Trophoblast cell (in vitro differentiated cells and primary cell): ENCODE results near the gene POLR3E.

Source experiments
- DNase-seq, 2 donors: peaks; one replicate each; pipeline ENCODE4 v3.0.0-alpha.2; 2016
- H2AFZ ChIP-seq: 2 replicates; pipeline ENCODE4 v1.6.1; 2013; ENCODE audit warnings: low read length, moderate library complexity, mild to moderate bottlenecking; ENCODE audit not compliant: insufficient read depth, poor library complexity
- H2AK5ac ChIP-seq: 2 replicates; pipeline ENCODE4 v1.6.1; 2013; ENCODE audit warnings: mild to moderate bottlenecking, low read length
- H2BK120ac ChIP-seq: 2 replicates; pipeline ENCODE4 v1.6.1; 2013; ENCODE audit warnings: low read length, mild to moderate bottlenecking, moderate library complexity; ENCODE audit not compliant: insufficient read depth, poor library complexity
- H2BK12ac ChIP-seq: 2 replicates; pipeline ENCODE4 v1.6.1; 2013; ENCODE audit warnings: mild to moderate bottlenecking, low read length, moderate library complexity
- H2BK5ac ChIP-seq: 2 replicates; pipeline ENCODE4 v1.6.1; 2013; ENCODE audit warnings: low read length, low read depth, moderate library complexity, mild to moderate bottlenecking; ENCODE audit not compliant: poor library complexity
- H3K14ac ChIP-seq: 2 replicates; pipeline ENCODE4 v1.6.1; 2013; ENCODE audit warnings: mild to moderate bottlenecking, low read length
- H3K18ac ChIP-seq: 2 replicates; pipeline ENCODE4 v1.6.1; 2013; ENCODE audit warnings: mild to moderate bottlenecking, low read length
- H3K23ac ChIP-seq: 2 replicates; pipeline ENCODE4 v1.6.1; 2013; ENCODE audit warnings: low read length
- H3K27ac ChIP-seq: 2 replicates; pipeline ENCODE4 v1.5.1; 2013; ENCODE audit warnings: low read depth, mild to moderate bottlenecking, inconsistent platforms, low read length, moderate library complexity
- H3K27me3 ChIP-seq: 2 replicates; pipeline ENCODE4 v1.6.1; 2013; ENCODE audit warnings: inconsistent platforms, mild to moderate bottlenecking, low read length, moderate library complexity; ENCODE audit not compliant: insufficient read depth
- H3K36me3 ChIP-seq, 2 experiments: 1 replicate in 1 of 2; 2 replicates in 1 of 2; pipeline ENCODE4 v1.6.1; 2013; ENCODE audit warnings: low read length in 2 of 2, mild to moderate bottlenecking in 2 of 2, moderate library complexity in 1 of 2; ENCODE audit not compliant: insufficient read depth in 2 of 2, control insufficient read depth in 1 of 2
- H3K4ac ChIP-seq: 2 replicates; pipeline ENCODE4 v1.6.1; 2013; ENCODE audit warnings: low read depth, mild to moderate bottlenecking, low read length, moderate library complexity
- H3K4me1 ChIP-seq, 2 experiments: 1 replicate in 1 of 2; 2 replicates in 1 of 2; pipeline ENCODE4 v1.6.1; 2013; ENCODE audit warnings: low read length in 2 of 2, mild to moderate bottlenecking in 2 of 2, moderate library complexity in 1 of 2; ENCODE audit not compliant: insufficient read depth in 2 of 2, control insufficient read depth in 1 of 2
- H3K4me2 ChIP-seq: 2 replicates; pipeline ENCODE4 v1.6.1; 2013; ENCODE audit warnings: inconsistent platforms, mild to moderate bottlenecking, low read length, moderate library complexity
- H3K4me3 ChIP-seq: 2 replicates; pipeline ENCODE4 v1.5.1; 2013; ENCODE audit warnings: mild to moderate bottlenecking, low read depth, low read length, inconsistent platforms
- H3K79me1 ChIP-seq: one replicate; pipeline ENCODE4 v1.6.1; 2013; ENCODE audit warnings: low read length
- H3K79me2 ChIP-seq: 2 replicates; pipeline ENCODE4 v1.6.1; 2013; ENCODE audit warnings: low read length, mild to moderate bottlenecking; ENCODE audit not compliant: control insufficient read depth, insufficient read depth, poor library complexity
- H3K9ac ChIP-seq: 2 replicates; pipeline ENCODE4 v1.6.1; 2013; ENCODE audit warnings: mild to moderate bottlenecking, low read length
- H3K9me3 ChIP-seq: 2 replicates; pipeline ENCODE4 v1.6.1; 2013; ENCODE audit warnings: low read depth, mild to moderate bottlenecking, control low read depth, inconsistent platforms, low read length; ENCODE audit not compliant: insufficient read depth
- H4K12ac ChIP-seq: 2 replicates; pipeline ENCODE4 v1.6.1; 2013; ENCODE audit warnings: low read depth, mild to moderate bottlenecking, low read length, moderate library complexity
- H4K8ac ChIP-seq: 2 replicates; pipeline ENCODE4 v1.6.1; 2013; ENCODE audit warnings: low read depth, mild to moderate bottlenecking, low read length, moderate library complexity
- H4K91ac ChIP-seq: one replicate; pipeline ENCODE4 v1.6.1; 2013; ENCODE audit warnings: low read depth, mild to moderate bottlenecking, low read length, moderate library complexity
- whole genome bisulfite sequencing: extraction: QIAGEN DNeasy Blood & Tissue Kit; methylation state at CpG from one replicate; pipeline ENCODE4 v1.1.7; 2013; ENCODE audit warnings: missing lambda C conversion rate; ENCODE audit not compliant: insufficient read length, insufficient coverage; ENCODE audit errors: extremely low coverage; 5-methylcytosine and 5-hydroxymethylcytosine counted together

Gene POLR3E

DNA sequence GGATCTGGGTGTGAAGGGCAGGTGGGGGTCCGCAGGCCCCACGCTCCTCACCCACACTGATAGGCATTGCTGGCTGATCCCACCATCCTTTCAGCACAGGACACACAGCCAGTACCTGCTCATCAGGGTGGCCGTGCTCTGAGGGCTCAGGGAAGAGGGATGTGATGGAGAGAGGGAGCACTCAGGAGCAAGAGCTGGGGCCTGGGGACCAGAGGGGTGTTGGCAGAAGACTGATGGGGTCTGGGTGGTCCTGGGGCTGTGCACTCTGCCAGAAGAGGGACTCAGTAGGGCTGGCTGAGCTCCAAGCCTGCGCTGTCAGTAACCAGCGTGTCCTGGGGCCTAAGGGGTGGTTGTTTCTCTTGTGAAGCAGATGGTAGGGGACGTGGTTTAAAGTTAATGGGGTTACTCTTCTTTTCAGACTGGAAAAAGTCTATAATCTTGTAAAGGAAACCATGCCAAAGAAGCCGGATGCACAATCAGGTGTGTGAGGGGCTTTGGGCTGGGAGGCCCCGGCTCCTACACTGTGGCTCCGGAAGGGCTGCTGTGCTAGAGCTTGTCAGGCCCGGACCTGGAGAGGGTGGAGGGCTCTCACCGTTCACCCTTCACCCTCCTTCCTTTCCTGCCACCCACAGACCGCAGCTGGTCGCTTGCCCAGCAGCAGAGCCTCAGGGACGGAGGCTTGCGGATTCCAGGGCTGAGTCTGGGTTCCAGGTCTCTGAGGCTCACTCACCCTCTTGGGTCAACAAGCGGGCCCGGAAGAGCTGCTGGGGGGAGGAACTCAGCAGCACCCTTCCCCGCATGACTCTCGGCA is 27.8 kb downstream of the POLR3E start:
- Histone ChIP-seq H2BK12ac (no peak overlapping the region), H3K4ac (no peak overlapping the region), H3K23ac (no peak overlapping the region), H4K8ac (no peak overlapping the region), H2AK5ac (no peak overlapping the region), H4K91ac (no peak overlapping the region), H3K79me1 (no peaks in the 10 kb centered on the region), H2AFZ (no peak overlapping the region), H3K18ac (no peak overlapping the region), H3K4me2 (no peak overlapping the region), H4K12ac (no peak overlapping the region), H2BK120ac (no peak overlapping the region), H3K36me3 (peaks cover 57 to 74% of the 10 kb centered on the region in 2 experiments), H3K27me3 (no peaks in the 10 kb centered on the region), H3K4me3 (no peak overlapping the region), H2BK5ac (no peak overlapping the region), H3K9ac (no peak overlapping the region), H3K79me2 (no peaks in the 10 kb centered on the region), H3K9me3 (no peaks in the 10 kb centered on the region), H3K4me1 (no peaks in the 10 kb centered on the region), H3K14ac (no peak overlapping the region), H3K27ac (no peak overlapping the region)
- no peak for DNase-seq
- no CpG with 5 or more reads among the region's 19 CpGs for WGBS

DNA sequence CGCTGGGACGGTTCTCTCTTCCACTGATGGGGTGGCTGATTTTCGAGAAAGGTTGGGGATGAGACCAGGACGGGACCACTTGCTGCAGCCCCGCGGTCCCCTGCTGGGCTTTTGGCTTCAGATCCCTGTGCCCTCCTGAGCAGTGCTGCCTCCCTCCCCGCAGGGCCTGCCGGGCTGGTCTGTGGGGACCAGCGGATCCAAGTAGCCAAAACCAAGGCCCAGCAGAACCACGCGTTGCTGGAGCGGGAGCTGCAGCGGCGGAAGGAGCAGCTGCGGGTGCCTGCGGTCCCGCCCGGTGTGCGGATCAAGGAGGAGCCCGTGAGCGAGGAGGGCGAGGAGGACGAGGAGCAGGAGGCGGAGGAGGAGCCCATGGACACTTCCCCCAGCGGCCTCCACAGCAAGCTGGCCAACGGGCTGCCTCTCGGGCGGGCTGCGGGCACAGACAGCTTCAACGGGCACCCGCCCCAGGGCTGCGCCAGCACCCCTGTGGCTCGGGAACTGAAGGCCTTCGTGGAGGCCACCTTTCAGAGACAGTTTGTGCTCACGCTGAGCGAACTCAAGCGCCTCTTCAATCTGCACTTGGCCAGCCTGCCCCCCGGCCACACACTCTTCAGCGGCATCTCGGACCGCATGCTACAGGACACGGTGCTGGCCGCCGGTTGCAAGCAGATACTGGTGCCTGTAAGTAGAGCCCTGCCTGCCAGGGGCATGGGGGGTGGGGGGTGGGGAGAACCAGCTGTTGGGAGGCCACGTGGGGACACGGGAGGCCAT is 28.6 kb downstream of the POLR3E start:
- Histone ChIP-seq H4K91ac (no peak overlapping the region), H3K27me3 (no peaks in the 10 kb centered on the region), H3K4me1 (no peaks in the 10 kb centered on the region), H3K4me3 (no peak overlapping the region), H4K8ac (no peak overlapping the region), H2BK12ac (no peak overlapping the region), H2AFZ (no peak overlapping the region), H2BK5ac (no peak overlapping the region), H3K4me2 (no peak overlapping the region), H3K79me2 (no peaks in the 10 kb centered on the region), H3K23ac (no peak overlapping the region), H4K12ac (no peak overlapping the region), H3K9me3 (no peaks in the 10 kb centered on the region), H2BK120ac (no peak overlapping the region), H3K9ac (no peak overlapping the region), H3K14ac (no peak overlapping the region), H3K4ac (no peak overlapping the region), H3K27ac (no peak overlapping the region), H3K79me1 (no peaks in the 10 kb centered on the region), H2AK5ac (no peak overlapping the region), H3K36me3 (peaks cover 57 to 76% of the 10 kb centered on the region in 2 experiments), H3K18ac (no peak overlapping the region)
- no peak for DNase-seq
- WGBS = no CpG with 5 or more reads among the region's 46 CpGs

DNA sequence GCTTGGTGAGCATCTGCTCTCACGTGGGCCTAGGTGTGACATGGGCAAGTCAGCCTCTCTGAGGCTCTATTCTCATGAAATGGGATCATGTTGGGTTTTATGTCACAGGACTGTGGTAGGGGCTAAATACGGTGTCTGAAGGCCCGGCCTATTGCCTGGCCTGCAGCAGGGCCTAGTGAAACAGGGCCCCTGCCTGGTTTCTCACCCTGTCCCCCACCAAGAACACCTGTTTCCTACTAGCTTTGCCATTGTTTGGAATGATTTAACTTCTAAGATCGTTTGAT is 29.1 kb downstream of the POLR3E start:
- no peak overlapping the region for H2BK12ac ChIP-seq
- H3K4ac ChIP-seq = no peak overlapping the region
- peaks cover 59 to 76% of the 10 kb centered on the region in 2 experiments for H3K36me3 ChIP-seq
- H3K79me2 ChIP-seq = no peaks in the 10 kb centered on the region
- H4K8ac ChIP-seq = no peak overlapping the region
- H3K27me3 ChIP-seq = no peaks in the 10 kb centered on the region
- no peak for DNase-seq
- no peak overlapping the region for H2BK120ac ChIP-seq
- H2BK5ac ChIP-seq = no peak overlapping the region
- no peak overlapping the region for H3K4me2 ChIP-seq
- H4K12ac ChIP-seq = no peak overlapping the region
- no peaks in the 10 kb centered on the region for H3K4me1 ChIP-seq
- no peak overlapping the region for H4K91ac ChIP-seq
- no peak overlapping the region for H3K14ac ChIP-seq
- no peaks in the 10 kb centered on the region for H3K9me3 ChIP-seq
- H2AFZ ChIP-seq = no peak overlapping the region
- H3K18ac ChIP-seq = no peak overlapping the region
- H3K9ac ChIP-seq = no peak overlapping the region
- H3K23ac ChIP-seq = no peak overlapping the region
- no peak overlapping the region for H2AK5ac ChIP-seq
- H3K79me1 ChIP-seq = no peaks in the 10 kb centered on the region
- H3K27ac ChIP-seq = no peak overlapping the region
- WGBS = no CpG with 5 or more reads among the region's 4 CpGs
- H3K4me3 ChIP-seq = no peak overlapping the region

DNA sequence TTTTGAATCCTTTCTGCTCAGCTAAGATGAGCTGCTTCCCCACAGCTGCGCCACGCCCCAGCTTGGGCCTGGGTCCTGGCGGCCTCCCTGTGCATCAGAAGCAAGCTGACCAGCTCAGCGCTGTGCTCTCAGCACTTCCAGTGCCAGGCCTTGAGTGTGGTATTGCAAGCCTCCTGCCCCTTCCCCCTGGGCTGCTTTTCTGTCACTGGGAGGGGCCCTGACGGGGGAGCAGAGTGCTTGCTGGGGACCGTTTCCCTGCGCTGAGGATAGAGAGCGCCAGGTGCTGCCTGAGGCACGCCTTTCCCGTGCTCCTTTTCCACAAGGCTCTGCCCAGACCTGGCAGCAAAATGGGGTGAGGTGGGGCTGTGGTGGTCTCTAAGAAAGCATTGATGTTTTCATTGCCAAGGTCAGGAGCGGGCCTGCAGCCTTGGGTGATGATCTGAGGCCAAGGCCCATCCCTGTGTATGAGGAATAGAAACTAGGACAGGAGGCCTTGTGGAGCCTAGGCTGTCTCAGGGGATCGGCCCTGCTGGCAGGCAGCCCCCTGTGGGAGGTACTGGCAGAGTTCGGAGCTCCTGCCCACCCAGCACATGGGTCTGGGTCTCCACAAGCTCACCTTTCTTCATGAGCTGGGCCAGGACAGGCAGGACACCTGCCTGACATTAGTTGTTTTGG is 29.7 kb downstream of the POLR3E start:
- H3K27ac ChIP-seq = no peak overlapping the region
- peaks cover 56 to 74% of the 10 kb centered on the region in 2 experiments for H3K36me3 ChIP-seq
- no peak overlapping the region for H3K23ac ChIP-seq
- no peak for DNase-seq
- H3K4ac ChIP-seq = no peak overlapping the region
- H3K27me3 ChIP-seq = no peaks in the 10 kb centered on the region
- H2BK5ac ChIP-seq = no peak overlapping the region
- no peaks in the 10 kb centered on the region for H3K4me1 ChIP-seq
- no peak overlapping the region for H3K4me3 ChIP-seq
- H4K91ac ChIP-seq = no peak overlapping the region
- no peak overlapping the region for H3K9ac ChIP-seq
- H3K4me2 ChIP-seq = no peak overlapping the region
- H3K79me2 ChIP-seq = no peaks in the 10 kb centered on the region
- no peaks in the 10 kb centered on the region for H3K9me3 ChIP-seq
- H4K8ac ChIP-seq = no peak overlapping the region
- WGBS = no CpG with 5 or more reads among the region's 13 CpGs
- H3K14ac ChIP-seq = no peak overlapping the region
- no peak overlapping the region for H2AK5ac ChIP-seq
- H3K18ac ChIP-seq = no peak overlapping the region
- no peak overlapping the region for H4K12ac ChIP-seq
- H3K79me1 ChIP-seq = no peaks in the 10 kb centered on the region
- H2BK12ac ChIP-seq = no peak overlapping the region
- no peak overlapping the region for H2AFZ ChIP-seq
- H2BK120ac ChIP-seq = no peak overlapping the region
